GM12878 (cell line): ENCODE data around the gene POLR2F. TPM values are rescaled to one million over a fixed set of nuclear protein-coding genes. Genes with fewer than 3 reads are reported as not detected.

Source experiments
- ATAC-seq: fragments of 200-7000 bp; cut with Tn5 transposase; 3 replicates; pipeline ENCODE4 v1.9.1; 2020; ENCODE audit warnings: mild to moderate bottlenecking, moderate library complexity
- BruUV-seq: library from RNA; stranded (reverse); fragments of 400-500 nt; replicated peaks from 2 replicates; lab custom pipeline; 2021; lab: Mats Ljungman, UMichigan
- CTCF ChIA-PET: fragments of 300-600 bp; sonication (Branson Sonifier 250); formaldehyde crosslinking; extraction: SDS; loops from one replicate; lab custom pipeline; 2021; ENCODE audit warnings: inconsistent platforms; lab: Yijun Ruan, JAX
- POLR2A ChIA-PET: fragments of 350-600 bp; formaldehyde crosslinking; extraction: SDS; loops from one replicate; lab custom pipeline; 2021; ENCODE audit warnings: inconsistent platforms; lab: Charles Lee
- RAD21 ChIA-PET: fragments of 300-600 bp; sonication (Branson Sonifier 250); formaldehyde crosslinking; loops from one replicate; lab custom pipeline; 2023; ENCODE audit warnings: antibody characterized with exemption; ENCODE audit not compliant: unreplicated experiment; lab: Charles Lee
- SMC1A ChIA-PET: fragments of 300-600 bp; sonication (Branson Sonifier 250); formaldehyde crosslinking; loops from one replicate; lab custom pipeline; 2023; ENCODE audit not compliant: unreplicated experiment, uncharacterized antibody; lab: Charles Lee
- DNase-seq: peaks from one replicate; pipeline ENCODE4 v3.0.0-alpha.2; 2011; ENCODE audit warnings: low read depth, low spot score
- FAIRE-seq: peaks from 3 replicates; lab custom pipeline; 2011; peaks lifted over from hg19 to GRCh38; lab: Jason Lieb, UNC
- H2AFZ ChIP-seq: 2 replicates; pipeline ENCODE4 v1.6.0; 2011; ENCODE audit warnings: low read depth, low read length, control low read depth; ENCODE audit not compliant: control insufficient read depth
- H3K27ac ChIP-seq: 2 replicates; pipeline ENCODE4 v1.5.1; 2011; ENCODE audit warnings: control low read depth; ENCODE audit not compliant: control insufficient read depth, insufficient read depth
- H3K27me3 ChIP-seq, 2 experiments: replicated peaks in 1 of 2; 2 replicates each; pipeline versions ENCODE4 v1.6.0 to v1.6.1; 2011; ENCODE audit warnings: low read length in 1 of 2; ENCODE audit not compliant: control insufficient read depth in 2 of 2, insufficient read depth in 2 of 2
- H3K36me3 ChIP-seq, 2 experiments: 2 replicates each; pipeline ENCODE4 v1.5.1; 2011; ENCODE audit warnings: low read length in 1 of 2; ENCODE audit not compliant: control insufficient read depth in 2 of 2, insufficient read depth in 2 of 2
- H3K4me1 ChIP-seq: 2 replicates; pipeline ENCODE4 v1.6.1; 2011; ENCODE audit warnings: mild to moderate bottlenecking, low read length, moderate library complexity, mixed read lengths; ENCODE audit not compliant: control insufficient read depth, insufficient read depth
- H3K4me2 ChIP-seq: 2 replicates; pipeline ENCODE4 v1.6.0; 2011; ENCODE audit warnings: control low read depth; ENCODE audit not compliant: control insufficient read depth, insufficient read depth
- H3K4me3 ChIP-seq: fragments of 200-600 bp; sonication (generic); 2 replicates; pipeline ENCODE4 v1.5.1; 2016
- H3K79me2 ChIP-seq: 2 replicates; pipeline ENCODE4 v1.6.0; 2011; ENCODE audit warnings: low read length; ENCODE audit not compliant: control insufficient read depth, insufficient read depth
- H3K9ac ChIP-seq: 2 replicates; pipeline ENCODE4 v1.8.0; 2011; ENCODE audit warnings: low read length, control low read depth, mixed read lengths; ENCODE audit not compliant: control insufficient read depth, insufficient read depth
- H3K9me3 ChIP-seq: replicated peaks from 3 replicates; pipeline ENCODE4 v1.5.1; 2011; ENCODE audit warnings: mild to moderate bottlenecking, low read length; ENCODE audit not compliant: control insufficient read depth, insufficient read depth
- H4K20me1 ChIP-seq: 2 replicates; pipeline ENCODE4 v1.6.0; 2011; ENCODE audit not compliant: control insufficient read depth, insufficient read depth
- BACH1 ChIP-seq: fragments of 450-650 bp; IDR thresholded peaks from 2 replicates; pipeline ENCODE4 v1.6.1; 2017; ENCODE audit warnings: mild to moderate bottlenecking, borderline replicate concordance
- CBFB ChIP-seq: IDR thresholded peaks from 2 replicates; pipeline ENCODE4 v1.6.1; 2016; ENCODE audit warnings: antibody characterized with exemption, low read depth
- CBX3 ChIP-seq: fragments of 200-600 bp; sonication (generic); IDR thresholded peaks from 2 replicates; pipeline ENCODE4 v1.6.1; 2016; ENCODE audit warnings: low read depth, borderline replicate concordance
- DPF2 ChIP-seq: fragments of 450-650 bp; IDR thresholded peaks from 2 replicates; pipeline ENCODE4 v1.6.1; 2017; ENCODE audit warnings: mild to moderate bottlenecking
- EED ChIP-seq: sonication (generic); IDR thresholded peaks from 2 replicates; pipeline ENCODE4 v1.6.1; 2016; ENCODE audit warnings: antibody characterized with exemption, low read depth
- FOS ChIP-seq: IDR thresholded peaks from 3 replicates; pipeline ENCODE4 v1.6.1; 2011; ENCODE audit warnings: borderline replicate concordance; ENCODE audit not compliant: insufficient read length; ENCODE audit errors: extremely low read depth
- NRF1 ChIP-seq: conservative IDR thresholded peaks from 2 replicates; pipeline ENCODE4 v1.6.1; 2011; ENCODE audit warnings: mild to moderate bottlenecking, low read depth, low read length, improper control_type of control experiment
- POLR2A ChIP-seq: IDR thresholded peaks from 2 replicates; pipeline ENCODE4 v1.6.1; 2011; ENCODE audit warnings: low read depth, mild to moderate bottlenecking, low read length
- POU2F2 ChIP-seq: IDR thresholded peaks from 3 replicates; pipeline ENCODE4 v1.6.1; 2011; ENCODE audit warnings: low read depth, mild to moderate bottlenecking, low read length, borderline replicate concordance
- RB1 ChIP-seq: fragments of 450-650 bp; formaldehyde crosslinking; IDR thresholded peaks from 2 replicates; pipeline ENCODE4 v1.6.1; 2017; ENCODE audit warnings: mild to moderate bottlenecking, borderline replicate concordance
- SREBF2 ChIP-seq: IDR thresholded peaks from 2 replicates; pipeline ENCODE4 v1.6.1; 2012; ENCODE audit warnings: mild to moderate bottlenecking, low read length
- STAT1 ChIP-seq: fragments of 450-650 bp; conservative IDR thresholded peaks from 2 replicates; pipeline ENCODE4 v1.6.1; 2014; ENCODE audit warnings: antibody characterized with exemption, mild to moderate bottlenecking
- STAT3 ChIP-seq: IDR thresholded peaks from 2 replicates; pipeline ENCODE4 v1.6.1; 2011; ENCODE audit warnings: low read depth, low read length, improper control_type of control experiment
- TBL1XR1 ChIP-seq: IDR thresholded peaks from 2 replicates; pipeline ENCODE4 v1.6.1; 2012; ENCODE audit warnings: low read depth, low read length, improper control_type of control experiment
- ZNF207 ChIP-seq: fragments of 450-650 bp; IDR thresholded peaks from 2 replicates; pipeline ENCODE4 v1.6.1; 2014; ENCODE audit warnings: antibody characterized with exemption, mild to moderate bottlenecking, borderline replicate concordance
- WGBS: methylation state at CpG from one replicate; pipeline ENCODE4 v1.1.6; 2016; ENCODE audit warnings: low lambda C conversion rate; ENCODE audit not compliant: insufficient replicate concordance, insufficient coverage; ENCODE audit errors: missing lambda C conversion rate; 5-methylcytosine and 5-hydroxymethylcytosine counted together
- in situ Hi-C: fragments of 300-500 bp; cut with MboI; formaldehyde crosslinking; loops from 9 replicates; pipeline ENCODE4 v1.14.3; 2018; ENCODE audit warnings: mixed read lengths
- intact Hi-C: fragments of 100-400 bp; cut with micrococcal nuclease; formaldehyde crosslinking; loops from one replicate; pipeline ENCODE4 v1.14.2; 2022; ENCODE audit not compliant: unreplicated experiment
- polyA plus RNA-seq, 11 experiments: library from polyadenylated mRNA; depleted of rRNA in 4 of 11; unstranded in 6 of 11; stranded (reverse) in 5 of 11; fragments of >200 nt; fragmentation: Nextera tagmentation in 4 of 11; fragmentation: Illumina TruSeq in 1 of 11; extraction: Ambion mirVana in 4 of 11; extraction: Trizol in 1 of 11; gene quantifications; 1 replicate in 1 of 11; 2 replicates in 10 of 11; pipeline versions ENCODE4 v1.2.1 to v1.2.3, GENCODE V29; 2011 to 2016; ENCODE audit warnings: inconsistent platforms in 2 of 11, missing spikeins in 2 of 11, low read depth in 1 of 11
- total RNA-seq, 4 experiments: library from RNA; depleted of rRNA in 3 of 4; stranded (reverse); fragments of >200 nt in 3 of 4; fragmentation: Illumina TruSeq in 1 of 4; extraction: Trizol in 1 of 4; gene quantifications; 2 replicates each; pipeline versions ENCODE4 v1.2.1 to v1.2.3, GENCODE V29; 2013 to 2021
- TF ChIP-seq, protein P1 (sequence below): IDR thresholded peaks from 2 replicates; pipeline ENCODE4 v1.6.1; 2011; ENCODE audit warnings: low read depth, mild to moderate bottlenecking, low read length, moderate library complexity, borderline replicate concordance; ENCODE audit errors: extremely low read depth

POLR2F gene
- total and polyA plus RNA-seq, 10 of the 15 experiments (the other 5 are each of a cell fraction or from before 2014, with no cell fraction given): 71.9 to 218 (median 100.0) TPM

DNA sequence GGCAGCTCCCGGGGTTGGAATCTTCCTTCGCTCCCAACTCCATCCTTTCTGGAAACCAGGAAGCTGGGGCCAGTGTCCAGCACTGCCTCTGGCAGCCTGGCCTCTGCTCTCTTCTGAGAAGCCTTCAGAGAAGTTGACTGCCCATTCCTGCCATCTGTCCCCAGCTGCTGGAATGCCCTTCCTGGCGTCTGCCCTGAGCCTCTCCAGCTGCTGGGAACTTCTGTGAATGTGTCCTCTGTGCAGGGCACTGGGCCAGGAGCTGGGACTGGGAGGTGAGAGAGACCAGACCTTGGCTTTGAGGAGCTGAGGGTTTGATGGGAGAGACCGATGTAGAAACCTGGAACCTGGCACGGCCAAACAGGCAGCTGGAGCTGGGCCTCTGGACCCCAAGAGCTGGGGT is 36.8 kb downstream of the POLR2F start:
- ChIA-PET RAD21 (no interaction called here), SMC1A (no interaction called here), POLR2A (no interaction called here), CTCF (no interaction called here)
- Histone ChIP-seq H3K36me3 (no peaks in the 10 kb centered on the region), H3K4me1 (no peaks in the 10 kb centered on the region), H2AFZ (no peak overlapping the region), H3K27me3 (no peaks in the 10 kb centered on the region), H3K9me3 (no peaks in the 10 kb centered on the region), H3K79me2 (no peaks in the 10 kb centered on the region), H3K4me2 (no peak overlapping the region), H3K9ac (no peak overlapping the region), H4K20me1 (no peaks in the 10 kb centered on the region), H3K4me3 (no peak overlapping the region), H3K27ac (no peak overlapping the region)
- WGBS: 37% methylated on average over 5 of the region's 5 CpGs
- in situ Hi-C loops (no loop called here), intact Hi-C loops (no loop called here)
- TF ChIP-seq FOS: no peak
- TF ChIP-seq CBX3: no peak
- no peak for TF ChIP-seq SREBF2
- no peak for TF ChIP-seq POLR2A
- no peak for TF ChIP-seq ZNF207
- no peak for FAIRE-seq
- no peak for DNase-seq
- no peak for ATAC-seq
- no TSS peak for BruUV-seq

DNA sequence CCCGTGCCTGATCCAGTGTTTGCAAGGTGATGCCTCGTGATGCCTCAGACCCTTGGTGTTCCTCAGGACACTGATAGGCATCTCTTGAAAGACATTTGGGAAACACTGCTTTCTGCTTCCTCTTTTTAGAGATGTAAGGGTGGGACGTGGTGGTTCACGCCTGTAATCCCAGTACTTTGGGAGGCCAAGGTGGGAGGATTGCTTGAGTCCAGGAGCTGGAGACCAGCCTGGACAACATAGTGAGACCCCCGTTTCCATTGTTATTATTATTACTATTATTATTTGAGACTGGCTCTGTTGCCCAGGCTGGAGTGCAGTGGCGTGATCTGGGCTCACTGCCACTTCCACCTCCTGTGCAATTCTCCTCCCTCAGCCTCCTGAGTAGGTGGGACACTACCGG is 37.4 kb downstream of the POLR2F start:
- DNase-seq (no peak), FAIRE-seq (no peak), ATAC-seq (no peak)
- H4K20me1 ChIP-seq: no peaks in the 10 kb centered on the region
- no TSS peak for BruUV-seq
- WGBS: 29% methylated on average over 7 of the region's 7 CpGs
- ChIA-PET POLR2A (no interaction called here), SMC1A (no interaction called here), RAD21 (no interaction called here), CTCF (no interaction called here)
- no peak overlapping the region for H3K4me3 ChIP-seq
- no peaks in the 10 kb centered on the region for H3K36me3 ChIP-seq
- no peaks in the 10 kb centered on the region for H3K4me1 ChIP-seq
- no peak for TF ChIP-seq RB1
- TF ChIP-seq POU2F2: no peak
- TF ChIP-seq STAT1: no peak
- TF ChIP-seq BACH1: no peak
- no peak for TF ChIP-seq SREBF2
- TF ChIP-seq TBL1XR1: no peak
- no peak for TF ChIP-seq DPF2
- no peak for TF ChIP-seq STAT3
- TF ChIP-seq EED: no peak
- TF ChIP-seq, protein P1, sequence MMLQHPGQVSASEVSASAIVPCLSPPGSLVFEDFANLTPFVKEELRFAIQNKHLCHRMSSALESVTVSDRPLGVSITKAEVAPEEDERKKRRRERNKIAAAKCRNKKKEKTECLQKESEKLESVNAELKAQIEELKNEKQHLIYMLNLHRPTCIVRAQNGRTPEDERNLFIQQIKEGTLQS: no peak
- no peak for TF ChIP-seq NRF1
- TF ChIP-seq CBFB: no peak
- intact Hi-C loops: no loop called here
- in situ Hi-C loops: no loop called here
- H3K79me2 ChIP-seq: no peaks in the 10 kb centered on the region
- no peaks in the 10 kb centered on the region for H3K9me3 ChIP-seq
- H3K27me3 ChIP-seq: no peaks in the 10 kb centered on the region
- H3K27ac ChIP-seq: no peak overlapping the region
- no peak overlapping the region for H2AFZ ChIP-seq
- H3K4me2 ChIP-seq: no peak overlapping the region
- no peak overlapping the region for H3K9ac ChIP-seq
